ENCODE measurements around the gene NBAS. TPM values are rescaled to one million over a fixed set of nuclear protein-coding genes. Genes with fewer than 3 reads are reported as not detected.

NBAS gene
- total RNA-seq, 1 donor from 2014 or later, result 29.7 TPM

- Histone ChIP-seq H3K4me3 (no peak overlapping the region), H3K9me3 (no peaks in the 10 kb centered on the region), H3K27me3 (no peaks in the 10 kb centered on the region), H3K27ac (no peak overlapping the region), H3K36me3 (no peaks in the 10 kb centered on the region), H3K4me1 (peaks cover 11% of the 10 kb centered on the region)
- intact Hi-C loops (cut with DNase I), result no loop called here
- TF ChIP-seq POLR2A (IDR thresholded peaks at IDR 0.05), result no peak
- TF ChIP-seq POLR2AphosphoS5 (IDR thresholded peaks at IDR 0.05; ENCODE audit: insufficient read depth in 1 of 2, low read depth in 1 of 2), result no peak
- TF ChIP-seq CTCF (IDR thresholded peaks at IDR 0.05), result no peak
- DNase-seq (ENCODE audit: extremely low spot score in 2 of 2), result no peak
Measured at GRCh38 chr2:15145919-15146318, 415.2 kb downstream of the NBAS start.

- intact Hi-C loops (cut with DNase I), result no loop called here
- no peak for DNase-seq (ENCODE audit: extremely low spot score in 2 of 2)
- TF ChIP-seq POLR2AphosphoS5 (IDR thresholded peaks at IDR 0.05; ENCODE audit: insufficient read depth in 1 of 2, low read depth in 1 of 2) (no peak), CTCF (IDR thresholded peaks at IDR 0.05) (no peak), POLR2A (IDR thresholded peaks at IDR 0.05) (no peak)
- Histone ChIP-seq H3K27me3 (no peaks in the 10 kb centered on the region), H3K9me3 (no peaks in the 10 kb centered on the region), H3K4me1 (peaks cover 11% of the 10 kb centered on the region), H3K36me3 (no peaks in the 10 kb centered on the region), H3K4me3 (no peak overlapping the region), H3K27ac (no peak overlapping the region)
Measured at GRCh38 chr2:15145046-15145817, 415.9 kb downstream of the NBAS start.

GRCh38 chr2:15142069-15142689 lies 419.0 kb downstream of the NBAS start:
- no peaks in the 10 kb centered on the region for H3K36me3 ChIP-seq
- TF ChIP-seq POLR2AphosphoS5 (IDR thresholded peaks at IDR 0.05; ENCODE audit: insufficient read depth in 1 of 2, low read depth in 1 of 2), result no peak
- TF ChIP-seq CTCF (IDR thresholded peaks at IDR 0.05), result no peak
- no peak for TF ChIP-seq POLR2A (IDR thresholded peaks at IDR 0.05)
- intact Hi-C loops (cut with DNase I), result no loop called here
- H3K9me3 ChIP-seq, result no peaks in the 10 kb centered on the region
- no peak for DNase-seq (ENCODE audit: extremely low spot score in 2 of 2)
- H3K27ac ChIP-seq, result no peak overlapping the region
- no peaks in the 10 kb centered on the region for H3K27me3 ChIP-seq
- peaks cover 11% of the 10 kb centered on the region for H3K4me1 ChIP-seq
- no peak overlapping the region for H3K4me3 ChIP-seq

GRCh38 chr2:15141211-15141610 lies 419.9 kb downstream of the NBAS start:
- Histone ChIP-seq H3K27me3 (no peaks in the 10 kb centered on the region), H3K36me3 (no peaks in the 10 kb centered on the region), H3K27ac (no peak overlapping the region), H3K4me3 (no peak overlapping the region), H3K9me3 (no peaks in the 10 kb centered on the region), H3K4me1 (peaks cover 11% of the 10 kb centered on the region)
- TF ChIP-seq POLR2A (IDR thresholded peaks at IDR 0.05), result no peak
- intact Hi-C loops (cut with DNase I), result no loop called here
- no peak for DNase-seq (ENCODE audit: extremely low spot score in 2 of 2)

- H3K9me3 ChIP-seq, result no peaks in the 10 kb centered on the region
- H3K36me3 ChIP-seq, result no peaks in the 10 kb centered on the region
- H3K4me3 ChIP-seq, result no peak overlapping the region
- no peak overlapping the region for H3K27ac ChIP-seq
- H3K4me1 ChIP-seq, result no peaks in the 10 kb centered on the region
- no peak for TF ChIP-seq CTCF (IDR thresholded peaks at IDR 0.05)
- TF ChIP-seq POLR2A (IDR thresholded peaks at IDR 0.05), result no peak
- no peak for TF ChIP-seq POLR2AphosphoS5 (IDR thresholded peaks at IDR 0.05; ENCODE audit: insufficient read depth in 1 of 2, low read depth in 1 of 2)
- intact Hi-C loops (cut with DNase I), result no loop called here
- H3K27me3 ChIP-seq, result no peaks in the 10 kb centered on the region
- DNase-seq (ENCODE audit: extremely low spot score in 2 of 2), result peak in 1 of 2 donors; percentile 71
Measured at GRCh38 chr2:15136639-15137038, 424.5 kb downstream of the NBAS start.
